Lower leg skin (tissue), 4 donors: Measurements from ENCODE around the gene CHMP3. TPM values are rescaled to one million over a fixed set of nuclear protein-coding genes. Genes with fewer than 3 reads are reported as not detected.

Experiments
- DNase-seq, 2 donors: peaks; one replicate each; pipeline ENCODE4 v3.0.0-alpha.2; 2019; ENCODE audit warnings: low spot score in 2 of 2
- H3K4me3 ChIP-seq: fragments of 200-600 bp; sonication (generic); 2 replicates; pipeline ENCODE4 v1.5.1; 2017; ENCODE audit warnings: mild to moderate bottlenecking, low read depth; ENCODE audit not compliant: poor library complexity, severe bottlenecking
- POLR2A ChIP-seq, 2 donors: fragments of 450-650 bp; IDR thresholded peaks; one replicate each; pipeline ENCODE4 v1.6.1; 2016 to 2017; ENCODE audit warnings: antibody characterized with exemption in 2 of 2, mild to moderate bottlenecking in 1 of 2, moderate library complexity in 1 of 2
- WGBS, 2 donors: methylation state at CpG; one replicate each; pipeline ENCODE4 v1.1.5; 2018; 5-methylcytosine and 5-hydroxymethylcytosine counted together
- intact Hi-C: fragments of 100-400 bp; cut with DNase I; formaldehyde crosslinking; loops from one replicate; pipeline ENCODE4 v1.15.0; 2023; ENCODE audit warnings: low total_unique reads
- total RNA-seq, 4 donors: library from RNA; depleted of rRNA; stranded (reverse); fragments of >200 nt; gene quantifications; one replicate each; pipeline ENCODE4 v1.1.0, GENCODE V29; 2016
- TF ChIP-seq, protein P1 (sequence below), 3 donors: fragments of 450-650 bp; IDR thresholded peaks; one replicate each; pipeline ENCODE4 v1.5.1; 2016; ENCODE audit warnings: antibody characterized with exemption in 3 of 3, mild to moderate bottlenecking in 3 of 3, moderate library complexity in 2 of 3

The CHMP3 gene
- total RNA-seq, 4 donors from 2014 or later: 88.2 to 110 (median 97.7) TPM

GRCh38 chr2:86491088-86491487, 72.2 kb downstream of the CHMP3 start:
- DNase-seq: no peak

DNA sequence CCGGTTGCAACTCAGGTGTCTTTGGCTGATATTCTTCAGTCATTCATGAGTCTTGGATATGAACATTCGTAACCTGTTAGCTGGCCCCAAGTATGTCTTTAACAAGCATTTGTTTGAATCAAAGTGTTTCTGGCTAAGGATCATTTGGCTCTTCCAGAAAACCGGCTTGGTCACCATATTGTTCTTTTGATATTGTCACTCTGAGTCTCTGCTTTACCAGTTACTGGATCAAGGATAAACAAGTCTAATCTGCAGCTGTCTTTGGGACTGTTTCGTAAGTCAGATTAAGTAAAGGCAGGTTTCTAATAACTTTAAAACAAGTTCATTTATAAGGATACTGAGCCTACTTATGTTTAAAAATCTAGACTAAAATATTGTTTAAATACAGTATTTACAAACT, 73.0 kb downstream of the CHMP3 start:
- intact Hi-C loops: no loop called here
- TF ChIP-seq, protein P1, sequence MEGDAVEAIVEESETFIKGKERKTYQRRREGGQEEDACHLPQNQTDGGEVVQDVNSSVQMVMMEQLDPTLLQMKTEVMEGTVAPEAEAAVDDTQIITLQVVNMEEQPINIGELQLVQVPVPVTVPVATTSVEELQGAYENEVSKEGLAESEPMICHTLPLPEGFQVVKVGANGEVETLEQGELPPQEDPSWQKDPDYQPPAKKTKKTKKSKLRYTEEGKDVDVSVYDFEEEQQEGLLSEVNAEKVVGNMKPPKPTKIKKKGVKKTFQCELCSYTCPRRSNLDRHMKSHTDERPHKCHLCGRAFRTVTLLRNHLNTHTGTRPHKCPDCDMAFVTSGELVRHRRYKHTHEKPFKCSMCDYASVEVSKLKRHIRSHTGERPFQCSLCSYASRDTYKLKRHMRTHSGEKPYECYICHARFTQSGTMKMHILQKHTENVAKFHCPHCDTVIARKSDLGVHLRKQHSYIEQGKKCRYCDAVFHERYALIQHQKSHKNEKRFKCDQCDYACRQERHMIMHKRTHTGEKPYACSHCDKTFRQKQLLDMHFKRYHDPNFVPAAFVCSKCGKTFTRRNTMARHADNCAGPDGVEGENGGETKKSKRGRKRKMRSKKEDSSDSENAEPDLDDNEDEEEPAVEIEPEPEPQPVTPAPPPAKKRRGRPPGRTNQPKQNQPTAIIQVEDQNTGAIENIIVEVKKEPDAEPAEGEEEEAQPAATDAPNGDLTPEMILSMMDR (IDR thresholded peaks at IDR 0.05): no peak
- no peak for TF ChIP-seq POLR2A (IDR thresholded peaks at IDR 0.05)
- 72 to 73% methylated on average over 4 of the region's 4 CpGs for WGBS, 2 donors
- no peak for DNase-seq
- no peak overlapping the region for H3K4me3 ChIP-seq

More at GRCh38 chr2:86491088-86491487, 72.2 kb downstream of the CHMP3 start:
- WGBS, 2 donors: 78 to 92% methylated on average over 4 of the region's 4 CpGs
- TF ChIP-seq POLR2A (IDR thresholded peaks at IDR 0.05): no peak
- TF ChIP-seq, protein P1 (IDR thresholded peaks at IDR 0.05): no peak
- intact Hi-C loops: no loop called here
- H3K4me3 ChIP-seq: no peak overlapping the region

GRCh38 chr2:86489542-86489941, 73.7 kb downstream of the CHMP3 start:
- WGBS, 2 donors: 67 to 69% methylated on average over 3 of the region's 3 CpGs
- no peak for TF ChIP-seq POLR2A (IDR thresholded peaks at IDR 0.05)
- TF ChIP-seq, protein P1 (IDR thresholded peaks at IDR 0.05): no peak
- H3K4me3 ChIP-seq: no peak overlapping the region
- no peak for DNase-seq
- intact Hi-C loops: no loop called here

DNA sequence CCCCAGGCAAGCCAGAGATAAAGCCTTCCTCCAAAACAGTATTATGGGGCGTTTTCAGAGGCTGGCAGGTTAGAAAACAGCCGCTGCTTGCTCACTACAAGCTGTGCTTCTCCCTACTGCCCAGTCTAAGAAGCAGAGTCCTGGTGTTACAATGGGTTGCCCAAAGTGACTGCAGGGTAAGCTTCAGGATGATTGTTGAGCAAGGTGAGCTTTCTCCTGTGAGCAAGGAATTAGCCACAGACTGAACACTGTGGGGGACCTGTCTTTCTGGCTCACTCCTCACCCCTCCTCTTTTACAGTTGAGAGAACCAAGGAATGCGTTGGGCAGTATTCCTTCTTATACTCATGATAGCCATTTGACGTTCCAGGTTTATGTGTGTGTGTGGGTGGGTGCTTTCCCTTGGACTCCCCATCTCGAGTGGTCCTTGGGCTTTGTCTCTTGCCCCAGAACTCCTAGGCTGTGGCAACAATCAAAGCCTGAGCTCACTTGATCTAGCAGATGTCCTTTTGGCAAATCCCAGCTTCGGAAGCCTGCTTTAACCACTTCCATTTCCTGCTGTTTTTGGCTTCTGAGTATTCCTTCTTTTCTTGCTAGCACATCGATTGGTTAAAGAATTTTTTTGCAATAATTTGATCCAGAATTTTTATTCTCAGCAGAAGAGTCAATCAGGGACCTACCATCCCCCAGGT, 74.5 kb downstream of the CHMP3 start:
- 81 to 83% methylated on average over 7 of the region's 7 CpGs for WGBS, 2 donors

GRCh38 chr2:86487062-86487461, 76.2 kb downstream of the CHMP3 start:
- intact Hi-C loops: no loop called here
- no peak for DNase-seq
- H3K4me3 ChIP-seq: no peak overlapping the region
- 99 to 100% methylated on average over 2 of the region's 2 CpGs for WGBS, 2 donors
- no peak for TF ChIP-seq POLR2A (IDR thresholded peaks at IDR 0.05)

More for the DNA sequence above, 74.5 kb downstream of the CHMP3 start:
- intact Hi-C loops: no loop called here
- DNase-seq: no peak
- TF ChIP-seq, protein P1 (IDR thresholded peaks at IDR 0.05): no peak
- TF ChIP-seq POLR2A (IDR thresholded peaks at IDR 0.05): no peak
- no peak overlapping the region for H3K4me3 ChIP-seq

DNA sequence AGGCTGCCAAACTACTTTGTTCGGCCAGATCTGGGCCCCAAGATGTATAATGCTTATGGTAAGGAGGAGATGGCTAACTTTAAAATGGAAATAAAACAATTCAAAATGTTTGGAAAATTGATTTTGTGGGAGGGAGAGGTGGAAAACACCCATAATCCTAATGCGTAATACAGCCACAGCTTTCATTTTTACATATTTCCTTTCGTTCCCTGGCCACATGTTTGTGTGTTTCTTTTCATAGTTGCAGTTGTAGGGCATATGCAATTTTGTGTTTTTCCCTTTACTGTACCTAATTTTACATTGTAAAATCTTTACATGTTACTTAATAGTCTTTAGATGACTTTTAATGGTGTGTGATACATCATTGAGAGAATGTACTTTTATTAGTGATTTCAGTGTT, 77.4 kb downstream of the CHMP3 start:
- intact Hi-C loops: no loop called here
- no peak for TF ChIP-seq POLR2A (IDR thresholded peaks at IDR 0.05)
- TF ChIP-seq, protein P1 (IDR thresholded peaks at IDR 0.05): no peak
- DNase-seq: no peak
- WGBS, 2 donors: 90 to 93% methylated on average over 3 of the region's 3 CpGs
- H3K4me3 ChIP-seq: no peak overlapping the region
